Rectal smooth muscle tissue (tissue), 1 donor: Measurements from ENCODE around the gene CAND2.

ENCODE experiments used
- H3K27ac ChIP-seq: one replicate; pipeline ENCODE4 v1.7.0; 2013; ENCODE audit warnings: low read depth, low read length, inconsistent platforms
- H3K27me3 ChIP-seq: one replicate; pipeline ENCODE4 v1.7.0; 2013; ENCODE audit warnings: low read length; ENCODE audit not compliant: control insufficient read depth, insufficient read depth
- H3K36me3 ChIP-seq: one replicate; pipeline ENCODE4 v1.7.0; 2013; ENCODE audit warnings: low read length; ENCODE audit not compliant: control insufficient read depth, insufficient read depth
- H3K4me1 ChIP-seq: one replicate; pipeline ENCODE4 v1.7.0; 2013; ENCODE audit warnings: low read length; ENCODE audit not compliant: control insufficient read depth, insufficient read depth
- H3K4me3 ChIP-seq: one replicate; pipeline ENCODE4 v1.7.0; 2013; ENCODE audit warnings: low read length
- H3K9ac ChIP-seq: one replicate; pipeline ENCODE4 v1.7.0; 2013; ENCODE audit warnings: low read length

The CAND2 gene

GRCh38 chr3:12882336-12883310 lies 86.1 kb downstream of the CAND2 start:
- Histone ChIP-seq H3K4me1 (peaks cover 5% of the 10 kb centered on the region), H3K27ac (no peak overlapping the region), H3K27me3 (no peaks in the 10 kb centered on the region), H3K9ac (no peak overlapping the region), H3K4me3 (no peak overlapping the region), H3K36me3 (no peaks in the 10 kb centered on the region)

- Histone ChIP-seq H3K36me3 (no peaks in the 10 kb centered on the region), H3K27ac (peak overlapping the region; percentile 67), H3K9ac (no peak overlapping the region)
Measured at GRCh38 chr3:12884186-12884680, 87.8 kb downstream of the CAND2 start.

More at GRCh38 chr3:12884186-12884680, 87.8 kb downstream of the CAND2 start:
- no peak overlapping the region for H3K4me3 ChIP-seq
- peaks cover 5% of the 10 kb centered on the region for H3K4me1 ChIP-seq
- H3K27me3 ChIP-seq = no peaks in the 10 kb centered on the region
